HCT116 (cell line): ENCODE results near the gene ACOXL. TPM values are rescaled to one million over a fixed set of nuclear protein-coding genes. Genes with fewer than 3 reads are reported as not detected.

Experiments
- ATAC-seq: fragments of 200-7000 bp; cut with Tn5 transposase; 2 replicates; pipeline ENCODE4 v1.9.1; 2020; ENCODE audit warnings: mild to moderate bottlenecking, moderate library complexity
- BruUV-seq: library from RNA; stranded (reverse); fragments of 400-500 nt; replicated peaks from 2 replicates; lab custom pipeline; 2021; lab: Mats Ljungman, UMichigan
- CTCF ChIA-PET: fragments of 300-600 bp; sonication (Branson Sonifier 250); formaldehyde crosslinking; loops from one replicate; lab custom pipeline; 2021; ENCODE audit warnings: antibody characterized with exemption; lab: Charles Lee
- POLR2A ChIA-PET: fragments of 300-600, 350-600 bp; sonication (Branson Sonifier 250); formaldehyde crosslinking; loops from one replicate; lab custom pipeline; 2021; ENCODE audit warnings: antibody characterized with exemption; lab: Charles Lee
- RAD21 ChIA-PET, 2 experiments: fragments of 300-600 bp; sonication (Branson Sonifier 250); formaldehyde crosslinking; loops; one replicate each; lab custom pipeline; 2023; ENCODE audit warnings: low total read pairs in 2 of 2; ENCODE audit not compliant: uncharacterized antibody in 2 of 2, unreplicated experiment in 2 of 2, low non-redundant PET in 1 of 2; lab: Charles Lee
- DNase-seq: peaks from one replicate; pipeline ENCODE4 v3.0.0-alpha.2; 2010; ENCODE audit warnings: low read depth, low spot score
- H2AFZ ChIP-seq: fragments of 200-600 bp; shearing (Covaris generic), sonication (generic); 2 replicates; pipeline ENCODE4 v1.6.1; 2017; ENCODE audit warnings: low read depth, mixed run types, mixed read lengths, antibody characterized with exemption, low read length; ENCODE audit not compliant: poor library complexity, severe bottlenecking
- H3K27ac ChIP-seq: 2 replicates; pipeline ENCODE4 v1.5.1; 2012; ENCODE audit warnings: low read depth, low read length
- H3K27me3 ChIP-seq: fragments of 200-600 bp; sonication (generic); 2 replicates; pipeline ENCODE4 v1.6.1; 2016; ENCODE audit warnings: mixed run types, low read length, mixed read lengths; ENCODE audit not compliant: insufficient read depth
- H3K36me3 ChIP-seq, 2 experiments: fragments of 200-500 bp in 1 of 2; fragments of 200-600 bp in 1 of 2; sonication (Bioruptor generic) in 1 of 2; sonication (generic) in 1 of 2; 2 replicates each; pipeline versions ENCODE4 v1.5.1 to v1.6.1; 2014 to 2016; ENCODE audit warnings: low read length in 2 of 2, inconsistent platforms in 1 of 2, mixed read lengths in 1 of 2, mixed run types in 1 of 2; ENCODE audit not compliant: insufficient read depth in 2 of 2, control insufficient read depth in 1 of 2
- H3K4me1 ChIP-seq, 2 experiments: fragments of 200-600 bp in 1 of 2; sonication (generic) in 1 of 2; 2 replicates each; pipeline versions ENCODE4 v1.5.1 to v1.6.1; 2012 to 2017; ENCODE audit warnings: low read length in 2 of 2, inconsistent platforms in 1 of 2, mild to moderate bottlenecking in 1 of 2, mixed read lengths in 1 of 2, mixed run types in 1 of 2, moderate library complexity in 1 of 2; ENCODE audit not compliant: insufficient read depth in 2 of 2, control insufficient read depth in 1 of 2
- H3K4me2 ChIP-seq: fragments of 200-600 bp; sonication (generic); 2 replicates; pipeline ENCODE4 v1.6.1; 2017; ENCODE audit warnings: mixed run types, low read length, mixed read lengths
- H3K4me3 ChIP-seq, 2 experiments: fragments of 200-600 bp in 1 of 2; sonication (generic) in 1 of 2; replicated peaks in 1 of 2; 2 replicates each; pipeline ENCODE4 v1.5.1; 2011 to 2016; ENCODE audit warnings: low read length in 2 of 2, control low read depth in 1 of 2, low read depth in 1 of 2, mild to moderate bottlenecking in 1 of 2, mixed read lengths in 1 of 2, mixed run types in 1 of 2
- H3K79me2 ChIP-seq: fragments of 200-600 bp; sonication (generic); 2 replicates; pipeline ENCODE4 v1.6.1; 2017; ENCODE audit warnings: mild to moderate bottlenecking, mixed run types, low read length, moderate library complexity, mixed read lengths; ENCODE audit not compliant: insufficient read depth
- H3K9ac ChIP-seq: fragments of 200-600 bp; sonication (generic); 2 replicates; pipeline ENCODE4 v1.6.1; 2016; ENCODE audit warnings: low read length, mixed read lengths
- H3K9me2 ChIP-seq: fragments of 200-600 bp; sonication (generic), shearing (Covaris generic); 2 replicates; pipeline ENCODE4 v1.6.1; 2017; ENCODE audit warnings: mixed run types, mild to moderate bottlenecking, moderate library complexity; ENCODE audit not compliant: insufficient read depth
- H3K9me3 ChIP-seq, 2 experiments: fragments of 200-500 bp in 1 of 2; fragments of 200-600 bp in 1 of 2; sonication (Bioruptor generic) in 1 of 2; sonication (generic) in 1 of 2; 2 replicates each; pipeline ENCODE4 v1.6.1; 2014 to 2017; ENCODE audit warnings: low read length in 2 of 2, mixed read lengths in 2 of 2, inconsistent platforms in 1 of 2, low read depth in 1 of 2, mild to moderate bottlenecking in 1 of 2, mixed run types in 1 of 2, moderate library complexity in 1 of 2; ENCODE audit not compliant: control insufficient read depth in 1 of 2, insufficient read depth in 1 of 2
- H4K20me1 ChIP-seq: fragments of 200-600 bp; sonication (generic), shearing (Covaris generic); 2 replicates; pipeline ENCODE4 v1.6.1; 2017; ENCODE audit warnings: mixed run types, mild to moderate bottlenecking, moderate library complexity; ENCODE audit not compliant: insufficient read depth
- ATF3 ChIP-seq: IDR thresholded peaks from 2 replicates; pipeline ENCODE4 v1.6.1; 2012
- CEBPB ChIP-seq: IDR thresholded peaks from 2 replicates; pipeline ENCODE4 v1.6.1; 2012; ENCODE audit warnings: low read depth
- CTCF ChIP-seq, 3 experiments: fragments of 200-600 bp in 1 of 3; sonication (generic) in 1 of 3; IDR thresholded peaks in 2 of 3; conservative IDR thresholded peaks in 1 of 3; 2 replicates each; pipeline ENCODE4 v1.5.1; 2012 to 2017; ENCODE audit warnings: low read depth in 2 of 3, low read length in 2 of 3, antibody characterized with exemption in 1 of 3, borderline replicate concordance in 1 of 3, control low read depth in 1 of 3, mild to moderate bottlenecking in 1 of 3, mixed read lengths in 1 of 3, mixed run types in 1 of 3, moderate library complexity in 1 of 3; ENCODE audit not compliant: insufficient read depth in 1 of 3
- EZH2 ChIP-seq: fragments of 200-600 bp; sonication (generic); IDR thresholded peaks from 2 replicates; pipeline ENCODE4 v1.6.1; 2017; ENCODE audit warnings: antibody characterized with exemption, mixed run types
- EZH2phosphoT487 ChIP-seq: fragments of 200-600 bp; IDR thresholded peaks from 2 replicates; pipeline ENCODE4 v1.6.1; 2018; ENCODE audit warnings: antibody characterized with exemption, borderline replicate concordance
- FOSL1 ChIP-seq: IDR thresholded peaks from 2 replicates; pipeline ENCODE4 v1.6.1; 2012; ENCODE audit warnings: low read depth
- POLR2A ChIP-seq: IDR thresholded peaks from 2 replicates; pipeline ENCODE4 v1.7.0; 2011; ENCODE audit warnings: borderline replicate concordance; ENCODE audit not compliant: insufficient read depth, insufficient read length; ENCODE audit errors: extremely low read depth
- RAD21 ChIP-seq: IDR thresholded peaks from 2 replicates; pipeline ENCODE4 v1.6.1; 2012; ENCODE audit warnings: low read depth, mild to moderate bottlenecking
- SIN3A ChIP-seq: IDR thresholded peaks from 2 replicates; pipeline ENCODE4 v1.6.1; 2012; ENCODE audit warnings: low read depth
- ZBTB33 ChIP-seq: IDR thresholded peaks from 2 replicates; pipeline ENCODE4 v1.6.1; 2011; ENCODE audit warnings: mild to moderate bottlenecking, low read length, moderate library complexity; ENCODE audit not compliant: insufficient replicate concordance; ENCODE audit errors: extremely low read depth
- ZNF274 ChIP-seq: fragments of 200-500 bp; sonication (Bioruptor generic); IDR thresholded peaks from 2 replicates; pipeline ENCODE4 v1.6.1; 2014; ENCODE audit warnings: mild to moderate bottlenecking, low read depth, low read length, inconsistent platforms
- intact Hi-C: fragments of 100-400 bp; cut with micrococcal nuclease; formaldehyde crosslinking; loops from 2 replicates; pipeline ENCODE4 v1.10.0; 2022
- total RNA-seq: library from RNA; stranded (reverse); gene quantifications from one replicate; pipeline ENCODE4 v1.2.1, GENCODE V29; 2021; ENCODE audit not compliant: unreplicated experiment

ACOXL gene
- total RNA-seq, 1 experiment from 2014 or later = 5.5 TPM

- no peak for DNase-seq
- Histone ChIP-seq H3K36me3 (peaks cover 3 to 4% of the 10 kb centered on the region in 2 experiments; a peak in 3 of 4 replicates), H3K79me2 (peaks cover 9% of the 10 kb centered on the region; the same call in 1 of the 2 replicates), H4K20me1 (no peaks in the 10 kb centered on the region), H3K9me2 (no peaks in the 10 kb centered on the region), H2AFZ (no peak overlapping the region), H3K4me2 (no peak overlapping the region), H3K4me3 (no peak overlapping the region), H3K9me3 (no peaks in the 10 kb centered on the region), H3K9ac (no peak overlapping the region), H3K4me1 (no peaks in the 10 kb centered on the region; a peak in 1 of 4 replicates), H3K27ac (no peak overlapping the region), H3K27me3 (no peaks in the 10 kb centered on the region)
- ChIA-PET POLR2A (no interaction called here), CTCF (no interaction called here), RAD21 (no interaction called here)
- TF ChIP-seq RAD21 = peak; percentile 28; the same call in 1 of the 2 replicates
- no peak for TF ChIP-seq EZH2
- TF ChIP-seq CTCF (IDR thresholded peaks at IDR 0.05 in 2 of 3, conservative IDR thresholded peaks at IDR 0.05 in 1 of 3; ENCODE audit: borderline replicate concordance in 1 of 3, insufficient read depth in 1 of 3, low read depth in 2 of 3, low read length in 2 of 3) = 0 out of 6 replicates have a peak, but pooled peaks of 1 of the 3 experiments have one; percentile 5
- TF ChIP-seq POLR2A = no peak
- no peak for TF ChIP-seq EZH2phosphoT487
- TF ChIP-seq ZNF274 = no peak
- TF ChIP-seq ATF3 = no peak
- no TSS peak for BruUV-seq
- ATAC-seq = no peak
- intact Hi-C loops = no loop called here
These were observed 417.6 kb downstream of the ACOXL start for GRCh38 chr2:111149882-111150455.

GRCh38 chr2:111154758-111155157, 422.4 kb downstream of the ACOXL start:
- H3K9me3 ChIP-seq = no peaks in the 10 kb centered on the region
- peaks cover 4 to 9% of the 10 kb centered on the region in 2 experiments; a peak in 3 of 4 replicates for H3K4me1 ChIP-seq
- ChIA-PET POLR2A (no interaction called here), RAD21 (no interaction called here), CTCF (no interaction called here)
- H3K27ac ChIP-seq = no peak overlapping the region
- H3K79me2 ChIP-seq = peaks cover 9% of the 10 kb centered on the region; the same call in 1 of the 2 replicates
- H3K36me3 ChIP-seq = peaks cover 4 to 5% of the 10 kb centered on the region in 2 experiments; a peak in 3 of 4 replicates
- no peaks in the 10 kb centered on the region for H4K20me1 ChIP-seq
- ATAC-seq (no peak), DNase-seq (no peak)
- intact Hi-C loops = no loop called here
- no peaks in the 10 kb centered on the region for H3K27me3 ChIP-seq
- BruUV-seq = no TSS peak
- H2AFZ ChIP-seq = no peak overlapping the region
- H3K9me2 ChIP-seq = no peaks in the 10 kb centered on the region
- no peak overlapping the region for H3K9ac ChIP-seq
- no peak overlapping the region for H3K4me2 ChIP-seq
- no peak overlapping the region for H3K4me3 ChIP-seq
- TF ChIP-seq FOSL1 = no peak
- no peak for TF ChIP-seq CEBPB
- TF ChIP-seq EZH2phosphoT487 = no peak
- TF ChIP-seq ATF3 = no peak
- no peak for TF ChIP-seq SIN3A
- no peak for TF ChIP-seq ZBTB33
